Neuronal stem cell (in vitro differentiated cells): ENCODE results near the gene EPHA4.
"Not testable (repeated sequence)": the region's sequence is repeated elsewhere in the genome, so short reads cannot be mapped to it uniquely, and the experiment has no call there.

Source experiments
- DNase-seq: peaks from one replicate; pipeline ENCODE4 v3.0.0-alpha.2; 2013; ENCODE audit warnings: low spot score
- H2AFZ ChIP-seq: one replicate; pipeline ENCODE4 v1.6.1; 2013; ENCODE audit warnings: mild to moderate bottlenecking, low read length, inconsistent platforms
- H2AK5ac ChIP-seq: 2 replicates; pipeline ENCODE4 v1.6.1; 2013; ENCODE audit warnings: low read depth, mild to moderate bottlenecking, inconsistent platforms, low read length, moderate library complexity, mixed read lengths
- H2BK120ac ChIP-seq: 2 replicates; pipeline ENCODE4 v1.6.1; 2013; ENCODE audit warnings: low read depth, mild to moderate bottlenecking, inconsistent platforms, low read length, moderate library complexity, mixed read lengths
- H2BK12ac ChIP-seq: one replicate; pipeline ENCODE4 v1.6.1; 2013; ENCODE audit warnings: low read length, inconsistent platforms
- H2BK15ac ChIP-seq: 2 replicates; pipeline ENCODE4 v1.6.1; 2013; ENCODE audit warnings: mild to moderate bottlenecking, low read length, inconsistent platforms, mixed read lengths
- H2BK5ac ChIP-seq: one replicate; pipeline ENCODE4 v1.6.1; 2013; ENCODE audit warnings: inconsistent platforms, mild to moderate bottlenecking, low read length, moderate library complexity
- H3K14ac ChIP-seq: one replicate; pipeline ENCODE4 v1.6.1; 2013; ENCODE audit warnings: low read length, inconsistent platforms
- H3K18ac ChIP-seq: 2 replicates; pipeline ENCODE4 v1.6.1; 2013; ENCODE audit warnings: low read length, inconsistent platforms
- H3K23ac ChIP-seq: 2 replicates; pipeline ENCODE4 v1.6.1; 2013; ENCODE audit warnings: low read depth, mild to moderate bottlenecking, mixed read lengths, low read length, inconsistent platforms; ENCODE audit not compliant: poor library complexity
- H3K27ac ChIP-seq: replicated peaks from 3 replicates; pipeline ENCODE4 v1.5.1; 2013; ENCODE audit warnings: low read length, inconsistent platforms
- H3K27me3 ChIP-seq, 3 experiments: 2 replicates each; pipeline ENCODE4 v1.6.1; 2013; ENCODE audit warnings: low read length in 3 of 3, mild to moderate bottlenecking in 2 of 3, inconsistent platforms in 1 of 3, low read depth in 1 of 3, mixed read lengths in 1 of 3, moderate library complexity in 1 of 3; ENCODE audit not compliant: control insufficient read depth in 3 of 3, insufficient read depth in 3 of 3
- H3K36me3 ChIP-seq, 2 donors: replicated peaks in 1 of 2; 2 replicates each; pipeline ENCODE4 v1.6.1; 2013; ENCODE audit warnings: low read length in 2 of 2; ENCODE audit not compliant: control insufficient read depth in 2 of 2, insufficient read depth in 2 of 2
- H3K4ac ChIP-seq: 2 replicates; pipeline ENCODE4 v1.6.1; 2013; ENCODE audit warnings: inconsistent platforms, mild to moderate bottlenecking, low read length, moderate library complexity
- H3K4me1 ChIP-seq, 2 donors: 1 replicate in 1 of 2; 2 replicates in 1 of 2; pipeline ENCODE4 v1.6.1; 2013; ENCODE audit warnings: low read length in 2 of 2, low read depth in 1 of 2; ENCODE audit not compliant: control insufficient read depth in 2 of 2, insufficient read depth in 1 of 2
- H3K4me2 ChIP-seq: one replicate; pipeline ENCODE4 v1.6.1; 2013; ENCODE audit warnings: mild to moderate bottlenecking, low read length, inconsistent platforms; ENCODE audit not compliant: insufficient read depth, poor library complexity, severe bottlenecking
- H3K4me3 ChIP-seq, 2 donors: 2 replicates each; pipeline ENCODE4 v1.5.1; 2013; ENCODE audit warnings: low read length in 2 of 2, mild to moderate bottlenecking in 2 of 2, inconsistent platforms in 1 of 2, moderate library complexity in 1 of 2
- H3K79me1 ChIP-seq: one replicate; pipeline ENCODE4 v1.6.1; 2013; ENCODE audit warnings: low read depth, mild to moderate bottlenecking, inconsistent platforms, low read length, moderate library complexity
- H3K9ac ChIP-seq: one replicate; pipeline ENCODE4 v1.6.1; 2013; ENCODE audit warnings: mild to moderate bottlenecking, low read depth, low read length, inconsistent platforms; ENCODE audit not compliant: poor library complexity
- H3K9me3 ChIP-seq, 2 donors: replicated peaks in 1 of 2; 2 replicates each; pipeline versions ENCODE3 to v1.6.1; 2013; ENCODE audit warnings: low read length in 2 of 2, mild to moderate bottlenecking in 2 of 2, inconsistent platforms in 1 of 2, low read depth in 1 of 2, mixed read lengths in 1 of 2, moderate library complexity in 1 of 2; ENCODE audit not compliant: control insufficient read depth in 2 of 2, insufficient read depth in 1 of 2
- H4K8ac ChIP-seq: one replicate; pipeline ENCODE4 v1.6.1; 2013; ENCODE audit warnings: low read depth, mild to moderate bottlenecking, inconsistent platforms, low read length, moderate library complexity
- H4K91ac ChIP-seq: one replicate; pipeline ENCODE4 v1.6.1; 2013; ENCODE audit warnings: low read length, low read depth, mild to moderate bottlenecking, inconsistent platforms; ENCODE audit not compliant: poor library complexity
- WGBS, 2 donors: extraction: QIAGEN DNeasy Blood & Tissue Kit; methylation state at CpG; one replicate each; pipeline ENCODE4 v1.1.7; 2013; ENCODE audit warnings: missing lambda C conversion rate in 2 of 2, mixed read lengths in 1 of 2; ENCODE audit not compliant: insufficient read length in 2 of 2, insufficient replicate concordance in 1 of 2; ENCODE audit errors: extremely low coverage in 2 of 2; 5-methylcytosine and 5-hydroxymethylcytosine counted together

The EPHA4 gene

DNA sequence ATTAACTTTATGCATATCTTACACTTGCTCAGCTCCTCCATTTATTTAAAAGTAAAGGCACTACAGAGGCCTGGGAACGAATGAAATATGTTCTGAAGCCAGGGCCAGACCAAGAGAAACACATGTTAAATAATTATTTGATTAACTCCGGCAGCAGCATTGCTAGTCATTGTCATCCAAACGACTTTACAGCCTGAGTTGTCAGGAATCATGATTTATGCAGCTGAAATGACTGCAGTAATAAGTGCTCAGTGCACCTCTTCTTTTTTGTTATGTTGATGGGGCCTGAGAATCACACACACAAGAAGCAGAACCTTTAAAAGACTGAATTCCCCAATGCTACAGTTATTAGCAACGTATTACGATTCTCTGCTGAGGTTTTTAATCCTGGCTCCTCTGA is 58.9 kb downstream of the EPHA4 start:
- no peak overlapping the region for H4K91ac ChIP-seq
- H3K9ac ChIP-seq, result no peak overlapping the region
- no peak overlapping the region for H2AFZ ChIP-seq
- H2AK5ac ChIP-seq, result no peak overlapping the region
- WGBS, 2 donors, result no CpG with 5 or more reads among the region's 5 CpGs
- peaks cover 2 to 11% of the 10 kb centered on the region in 2 donors for H3K4me1 ChIP-seq
- H3K27me3 ChIP-seq, result no peaks in the 10 kb centered on the region
- H3K14ac ChIP-seq, result no peak overlapping the region
- H4K8ac ChIP-seq, result no peak overlapping the region
- H2BK15ac ChIP-seq, result no peak overlapping the region
- H3K79me1 ChIP-seq, result no peaks in the 10 kb centered on the region
- H3K4ac ChIP-seq, result no peak overlapping the region
- no peak overlapping the region for H2BK120ac ChIP-seq
- H3K36me3 ChIP-seq, result no peaks in the 10 kb centered on the region
- no peak overlapping the region for H3K27ac ChIP-seq
- H2BK5ac ChIP-seq, result no peak overlapping the region
- no peak overlapping the region for H3K18ac ChIP-seq
- no peak overlapping the region for H3K23ac ChIP-seq
- no peak overlapping the region for H3K4me3 ChIP-seq
- H3K4me2 ChIP-seq, result no peak overlapping the region
- no peaks in the 10 kb centered on the region for H3K9me3 ChIP-seq
- no peak for DNase-seq
- no peak overlapping the region for H2BK12ac ChIP-seq

DNA sequence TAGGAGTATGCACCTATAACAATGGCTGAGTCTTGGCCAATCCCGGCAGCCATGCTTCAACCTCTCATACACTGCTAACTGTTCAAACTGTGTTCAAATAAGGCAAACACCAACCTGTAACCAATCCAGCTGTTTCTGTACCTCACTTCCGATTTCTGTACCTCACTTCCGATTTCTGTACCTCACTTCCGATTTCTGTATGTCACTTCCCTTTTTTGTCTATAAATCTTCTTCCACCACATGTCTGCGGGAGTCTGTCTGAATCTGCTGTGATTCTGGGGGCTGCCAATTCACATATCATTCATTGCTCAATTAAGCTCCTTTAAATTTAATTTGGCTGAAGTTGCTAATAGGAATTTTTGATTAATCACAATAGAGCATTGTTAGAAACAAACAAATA is 60.8 kb downstream of the EPHA4 start:
- not testable (repeated sequence) for H3K9me3 ChIP-seq, H3K4me1 ChIP-seq, H2AFZ ChIP-seq, H3K4me3 ChIP-seq, H3K23ac ChIP-seq, H3K4me2 ChIP-seq, H3K18ac ChIP-seq, H2BK5ac ChIP-seq, H3K27ac ChIP-seq, H3K14ac ChIP-seq, H3K27me3 ChIP-seq, H2BK12ac ChIP-seq, H2AK5ac ChIP-seq, H3K36me3 ChIP-seq, H2BK15ac ChIP-seq, H2BK120ac ChIP-seq, H3K4ac ChIP-seq, H3K79me1 ChIP-seq, H4K91ac ChIP-seq, DNase-seq, H3K9ac ChIP-seq, H4K8ac ChIP-seq
- no CpG with 5 or more reads among the region's 5 CpGs for WGBS, 2 donors

DNA sequence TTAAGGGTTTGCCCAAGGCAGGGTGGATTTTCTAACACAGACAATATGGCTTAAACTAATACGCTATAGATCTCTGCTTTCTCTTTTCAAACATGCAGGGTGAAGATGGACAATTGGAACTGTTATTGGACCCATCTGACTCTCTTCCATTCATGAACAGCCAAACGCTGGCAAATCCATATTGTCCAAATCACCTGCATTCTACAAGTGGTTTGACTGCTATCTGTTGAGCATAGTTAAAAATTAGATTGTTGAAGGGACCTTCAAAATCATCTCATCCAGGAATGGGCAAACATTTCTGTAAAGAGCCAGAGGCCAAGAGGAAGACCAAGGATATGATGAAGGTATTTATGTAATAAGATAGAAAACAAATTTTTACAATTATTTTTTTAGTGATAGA is 65.6 kb downstream of the EPHA4 start:
- no peaks in the 10 kb centered on the region for H3K27me3 ChIP-seq
- no peak overlapping the region for H3K4me2 ChIP-seq
- H2BK15ac ChIP-seq, result no peak overlapping the region
- no peak overlapping the region for H3K23ac ChIP-seq
- H3K9me3 ChIP-seq, result no peaks in the 10 kb centered on the region
- no peak overlapping the region for H3K14ac ChIP-seq
- no peak overlapping the region for H3K27ac ChIP-seq
- H3K9ac ChIP-seq, result no peak overlapping the region
- H2AFZ ChIP-seq, result no peak overlapping the region
- H2BK120ac ChIP-seq, result no peak overlapping the region
- H2BK12ac ChIP-seq, result no peak overlapping the region
- no peak overlapping the region for H4K8ac ChIP-seq
- H4K91ac ChIP-seq, result no peak overlapping the region
- no peak overlapping the region for H3K4ac ChIP-seq
- H3K79me1 ChIP-seq, result no peaks in the 10 kb centered on the region
- DNase-seq, result no peak
- H2BK5ac ChIP-seq, result no peak overlapping the region
- peaks cover 11 to 13% of the 10 kb centered on the region in 2 donors for H3K4me1 ChIP-seq
- WGBS, 2 donors, result no CpG with 5 or more reads among the region's 2 CpGs
- no peak overlapping the region for H3K18ac ChIP-seq
- no peak overlapping the region for H3K4me3 ChIP-seq
- no peak overlapping the region for H2AK5ac ChIP-seq
- H3K36me3 ChIP-seq, result no peaks in the 10 kb centered on the region

DNA sequence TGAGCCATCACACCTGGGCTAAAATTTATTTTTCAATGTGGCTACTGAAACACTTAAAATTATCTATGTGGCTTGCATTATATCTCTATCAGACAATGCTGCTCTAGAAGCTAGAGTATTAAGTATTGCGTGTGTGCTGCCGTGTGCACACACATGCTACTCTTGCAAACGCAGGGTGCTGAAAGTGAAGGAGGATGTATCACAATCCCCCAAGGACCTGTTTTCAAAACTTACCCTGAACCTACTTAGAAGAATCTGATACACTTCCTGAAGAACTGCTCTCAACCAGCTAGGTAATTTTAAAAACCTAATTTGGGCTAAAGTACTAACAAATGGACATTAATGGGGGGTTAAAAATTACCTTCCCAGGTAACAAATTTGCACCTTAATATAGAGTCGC is 66.5 kb downstream of the EPHA4 start:
- Histone ChIP-seq H4K91ac (no peak overlapping the region), H3K23ac (no peak overlapping the region), H2BK15ac (no peak overlapping the region), H3K27me3 (no peaks in the 10 kb centered on the region), H2BK12ac (no peak overlapping the region), H3K4me2 (no peak overlapping the region), H2BK120ac (no peak overlapping the region), H3K27ac (no peak overlapping the region), H2AFZ (no peak overlapping the region), H3K79me1 (no peaks in the 10 kb centered on the region), H3K14ac (no peak overlapping the region), H4K8ac (no peak overlapping the region), H3K18ac (no peak overlapping the region), H3K4me3 (no peak overlapping the region), H3K9ac (no peak overlapping the region), H3K9me3 (no peaks in the 10 kb centered on the region), H3K36me3 (peaks cover 0 to 2% of the 10 kb centered on the region in 2 donors), H3K4me1 (peaks cover 15 to 19% of the 10 kb centered on the region in 2 donors), H2BK5ac (no peak overlapping the region), H2AK5ac (no peak overlapping the region), H3K4ac (no peak overlapping the region)
- no CpG with 5 or more reads among the region's 4 CpGs for WGBS, 2 donors
- DNase-seq, result no peak
